Measurements from ENCODE around the gene FGFR4.

- TF ChIP-seq ZNF274 (IDR thresholded peaks at IDR 0.05; ENCODE audit: low read depth, low read length), result no peak
- TF ChIP-seq YY1 (IDR thresholded peaks at IDR 0.05; ENCODE audit: insufficient read depth, insufficient read length), result no peak
Observed at GRCh38 chr5:177089825-177090641, 3.3 kb downstream of the FGFR4 start.

All from NT2/D1 (cell line).